ENCODE results near the gene TBC1D4.

DNA sequence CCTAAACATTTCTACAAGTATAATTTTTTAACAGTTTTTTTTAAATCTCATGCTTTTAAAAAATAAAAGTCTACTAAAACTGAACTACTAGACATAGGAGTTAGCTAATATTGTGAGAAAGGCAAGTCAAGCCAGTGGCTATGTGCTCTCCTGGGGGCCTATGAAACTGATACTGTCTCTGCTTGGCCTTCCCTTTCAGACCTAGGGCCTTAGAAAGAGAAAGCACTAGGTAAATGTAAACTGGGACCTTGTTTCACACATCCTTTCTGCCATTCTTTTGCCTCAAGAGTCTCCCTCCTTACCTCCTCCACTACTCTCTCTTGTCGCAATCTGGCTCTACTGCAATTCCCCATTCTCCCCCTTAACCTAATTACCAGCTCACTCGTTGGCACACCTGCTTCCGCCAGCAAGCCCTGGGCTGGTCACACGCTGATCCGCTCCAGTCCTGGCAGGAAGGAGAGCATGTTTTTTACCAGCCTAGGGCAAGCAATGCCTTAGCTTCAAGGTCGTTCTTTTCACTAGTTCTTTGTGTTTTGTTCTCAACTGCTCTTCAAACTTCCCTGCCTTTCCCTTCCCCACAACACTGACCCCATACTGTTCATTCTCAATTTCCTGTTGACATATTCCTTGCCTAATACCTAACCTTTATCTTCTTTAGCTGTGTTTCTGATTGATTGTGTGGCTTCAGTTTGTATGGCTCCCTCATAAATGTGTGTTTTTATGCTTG, 23.1 kb downstream of the TBC1D4 start:
- TF ChIP-seq TAF1 (IDR thresholded peaks at IDR 0.05; ENCODE audit: borderline replicate concordance, insufficient read depth, low read length) (no peak), FOXP2 (optimal IDR thresholded peaks at IDR 0.05; ENCODE audit: borderline replicate concordance, extremely low read depth, extremely low read length, insufficient read depth) (no peak), SIN3A (IDR thresholded peaks at IDR 0.05; ENCODE audit: borderline replicate concordance, insufficient read depth, low read length) (no peak), POLR2AphosphoS5 (IDR thresholded peaks at IDR 0.05; ENCODE audit: low read depth, low read length) (no peak)
- TF ChIP-seq, protein P1, sequence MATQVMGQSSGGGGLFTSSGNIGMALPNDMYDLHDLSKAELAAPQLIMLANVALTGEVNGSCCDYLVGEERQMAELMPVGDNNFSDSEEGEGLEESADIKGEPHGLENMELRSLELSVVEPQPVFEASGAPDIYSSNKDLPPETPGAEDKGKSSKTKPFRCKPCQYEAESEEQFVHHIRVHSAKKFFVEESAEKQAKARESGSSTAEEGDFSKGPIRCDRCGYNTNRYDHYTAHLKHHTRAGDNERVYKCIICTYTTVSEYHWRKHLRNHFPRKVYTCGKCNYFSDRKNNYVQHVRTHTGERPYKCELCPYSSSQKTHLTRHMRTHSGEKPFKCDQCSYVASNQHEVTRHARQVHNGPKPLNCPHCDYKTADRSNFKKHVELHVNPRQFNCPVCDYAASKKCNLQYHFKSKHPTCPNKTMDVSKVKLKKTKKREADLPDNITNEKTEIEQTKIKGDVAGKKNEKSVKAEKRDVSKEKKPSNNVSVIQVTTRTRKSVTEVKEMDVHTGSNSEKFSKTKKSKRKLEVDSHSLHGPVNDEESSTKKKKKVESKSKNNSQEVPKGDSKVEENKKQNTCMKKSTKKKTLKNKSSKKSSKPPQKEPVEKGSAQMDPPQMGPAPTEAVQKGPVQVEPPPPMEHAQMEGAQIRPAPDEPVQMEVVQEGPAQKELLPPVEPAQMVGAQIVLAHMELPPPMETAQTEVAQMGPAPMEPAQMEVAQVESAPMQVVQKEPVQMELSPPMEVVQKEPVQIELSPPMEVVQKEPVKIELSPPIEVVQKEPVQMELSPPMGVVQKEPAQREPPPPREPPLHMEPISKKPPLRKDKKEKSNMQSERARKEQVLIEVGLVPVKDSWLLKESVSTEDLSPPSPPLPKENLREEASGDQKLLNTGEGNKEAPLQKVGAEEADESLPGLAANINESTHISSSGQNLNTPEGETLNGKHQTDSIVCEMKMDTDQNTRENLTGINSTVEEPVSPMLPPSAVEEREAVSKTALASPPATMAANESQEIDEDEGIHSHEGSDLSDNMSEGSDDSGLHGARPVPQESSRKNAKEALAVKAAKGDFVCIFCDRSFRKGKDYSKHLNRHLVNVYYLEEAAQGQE (IDR thresholded peaks at IDR 0.05; ENCODE audit: insufficient read depth in 1 of 2, low read depth in 2 of 2, low read length in 2 of 2) = no peak
